Common myeloid progenitor, CD34-positive (primary cell): ENCODE data around the gene COL26A1.

Experiments used
- CTCF ChIA-PET: fragments of 350-600 bp; sonication (Branson Sonifier 250); formaldehyde crosslinking; loops from one replicate; lab custom pipeline; 2021; ENCODE audit warnings: antibody characterized with exemption; lab: Charles Lee
- POLR2A ChIA-PET: fragments of 350-600 bp; sonication (Branson Sonifier 250); formaldehyde crosslinking; loops from one replicate; lab custom pipeline; 2021; ENCODE audit warnings: antibody characterized with exemption; lab: Charles Lee
- DNase-seq, 3 donors: peaks; one replicate each; pipeline versions ENCODE4 v3.0.0 to v3.0.0-alpha.2; 2013
- H3K27ac ChIP-seq, 2 experiments: 1 replicate in 1 of 2; 2 replicates in 1 of 2; pipeline ENCODE4 v1.7.0; 2013; ENCODE audit warnings: inconsistent platforms in 2 of 2, low read length in 2 of 2, mild to moderate bottlenecking in 2 of 2, low read depth in 1 of 2, moderate library complexity in 1 of 2; ENCODE audit not compliant: severe bottlenecking in 2 of 2, insufficient read depth in 1 of 2, poor library complexity in 1 of 2
- H3K27me3 ChIP-seq, 5 experiments: replicated peaks in 2 of 5; 1 replicate in 3 of 5; 2 replicates in 2 of 5; pipeline versions ENCODE4 v1.6.1 to v1.7.0; 2013; ENCODE audit warnings: low read length in 4 of 5, mild to moderate bottlenecking in 2 of 5, moderate library complexity in 2 of 5, inconsistent platforms in 1 of 5; ENCODE audit not compliant: insufficient read depth in 5 of 5, control insufficient read depth in 4 of 5
- H3K36me3 ChIP-seq, 4 experiments: 1 replicate in 2 of 4; 2 replicates in 2 of 4; pipeline versions ENCODE4 v1.6.1 to v1.7.0; 2013; ENCODE audit warnings: low read length in 3 of 4, control low read depth in 1 of 4, mild to moderate bottlenecking in 1 of 4; ENCODE audit not compliant: control insufficient read depth in 4 of 4, insufficient read depth in 4 of 4
- H3K4me1 ChIP-seq, 4 experiments: 1 replicate in 3 of 4; 2 replicates in 1 of 4; pipeline versions ENCODE4 v1.6.1 to v1.7.1; 2013; ENCODE audit warnings: low read length in 3 of 4, mild to moderate bottlenecking in 3 of 4, control low read depth in 1 of 4, inconsistent platforms in 1 of 4, moderate library complexity in 1 of 4; ENCODE audit not compliant: control insufficient read depth in 4 of 4, insufficient read depth in 4 of 4; ENCODE audit errors: control extremely low read depth in 1 of 4
- H3K4me3 ChIP-seq, 7 experiments: 1 replicate in 4 of 7; 2 replicates in 3 of 7; pipeline versions ENCODE4 v1.5.1 to v1.7.0; 2013; ENCODE audit warnings: mild to moderate bottlenecking in 7 of 7, low read length in 6 of 7, moderate library complexity in 6 of 7, inconsistent platforms in 2 of 7, low read depth in 2 of 7, control low read depth in 1 of 7; ENCODE audit not compliant: insufficient read depth in 4 of 7, control insufficient read depth in 1 of 7; ENCODE audit errors: extremely low read depth in 1 of 7
- H3K9me3 ChIP-seq, 5 experiments: 1 replicate in 4 of 5; 2 replicates in 1 of 5; pipeline versions ENCODE4 v1.6.1 to v1.7.1; 2013; ENCODE audit warnings: low read length in 4 of 5, mild to moderate bottlenecking in 2 of 5, inconsistent platforms in 1 of 5, low read depth in 1 of 5, moderate library complexity in 1 of 5; ENCODE audit not compliant: control insufficient read depth in 4 of 5, insufficient read depth in 2 of 5; ENCODE audit errors: control extremely low read depth in 1 of 5
- WGBS: methylation state at CpG from one replicate; pipeline ENCODE4 v1.1.5; 2013; ENCODE audit not compliant: insufficient coverage; 5-methylcytosine and 5-hydroxymethylcytosine counted together

The COL26A1 gene

GRCh38 chr7:101589052-101589451 lies 226.4 kb downstream of the COL26A1 start:
- Histone ChIP-seq H3K9me3 (no peaks in the 10 kb centered on the region), H3K36me3 (no peaks in the 10 kb centered on the region), H3K27ac (no peak overlapping the region), H3K4me3 (no peak overlapping the region), H3K27me3 (no peaks in the 10 kb centered on the region), H3K4me1 (peaks cover 0 to 7% (median 5%) of the 10 kb centered on the region in 4 experiments)
- ChIA-PET POLR2A (no interaction called here), CTCF (interaction anchor here (0.7 kb wide), 1 partner anchor 14 kb away, joined by 3 read pairs; no protein-coding TSS in a partner anchor)
- 96% methylated on average over 5 of the region's 5 CpGs for WGBS
- no peak for DNase-seq

DNA sequence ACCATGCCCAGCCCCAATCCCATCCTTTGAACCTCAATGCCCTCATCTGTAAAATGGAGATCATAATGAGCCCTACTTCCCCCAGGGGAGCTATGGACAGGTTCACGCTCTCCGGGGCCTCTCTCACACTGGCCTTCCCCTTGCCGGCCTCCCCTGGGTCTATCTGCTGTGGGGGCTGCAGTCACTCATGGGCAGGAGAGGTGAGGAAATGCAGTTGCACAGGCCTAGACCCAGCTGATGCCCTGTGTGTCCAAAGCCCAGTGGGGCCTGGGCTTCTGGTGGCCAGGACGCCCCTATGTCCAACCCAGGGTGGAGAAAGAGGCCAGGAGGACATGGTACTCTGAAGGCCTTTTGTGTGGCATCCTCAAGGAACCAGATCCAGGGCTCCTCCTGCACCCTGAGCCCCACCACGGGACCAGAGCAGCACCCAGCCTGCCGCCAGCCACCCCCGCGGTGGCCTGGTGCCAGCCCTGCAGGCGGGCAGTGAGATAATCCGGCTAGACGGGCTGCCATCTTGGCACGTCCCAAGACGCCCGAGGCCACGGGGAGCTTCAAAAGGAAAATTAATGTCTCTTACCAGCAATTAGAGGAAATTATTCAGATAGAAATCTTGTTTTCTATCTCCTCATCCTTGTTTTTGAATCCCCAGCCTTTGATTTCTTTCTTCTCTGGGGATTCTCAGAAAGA lies 227.4 kb downstream of the COL26A1 start:
- Histone ChIP-seq H3K27ac (no peak overlapping the region), H3K27me3 (no peaks in the 10 kb centered on the region), H3K4me3 (no peak overlapping the region), H3K4me1 (peaks cover 0 to 7% (median 5%) of the 10 kb centered on the region in 4 experiments), H3K36me3 (no peaks in the 10 kb centered on the region), H3K9me3 (no peaks in the 10 kb centered on the region)
- WGBS = 80% methylated on average over 7 of the region's 15 CpGs
- CTCF ChIA-PET = interaction anchor here (1.3 kb wide), 1 partner anchor 13 kb away, joined by 3 read pairs; no protein-coding TSS in a partner anchor
- no peak for DNase-seq
- POLR2A ChIA-PET = no interaction called here

DNA sequence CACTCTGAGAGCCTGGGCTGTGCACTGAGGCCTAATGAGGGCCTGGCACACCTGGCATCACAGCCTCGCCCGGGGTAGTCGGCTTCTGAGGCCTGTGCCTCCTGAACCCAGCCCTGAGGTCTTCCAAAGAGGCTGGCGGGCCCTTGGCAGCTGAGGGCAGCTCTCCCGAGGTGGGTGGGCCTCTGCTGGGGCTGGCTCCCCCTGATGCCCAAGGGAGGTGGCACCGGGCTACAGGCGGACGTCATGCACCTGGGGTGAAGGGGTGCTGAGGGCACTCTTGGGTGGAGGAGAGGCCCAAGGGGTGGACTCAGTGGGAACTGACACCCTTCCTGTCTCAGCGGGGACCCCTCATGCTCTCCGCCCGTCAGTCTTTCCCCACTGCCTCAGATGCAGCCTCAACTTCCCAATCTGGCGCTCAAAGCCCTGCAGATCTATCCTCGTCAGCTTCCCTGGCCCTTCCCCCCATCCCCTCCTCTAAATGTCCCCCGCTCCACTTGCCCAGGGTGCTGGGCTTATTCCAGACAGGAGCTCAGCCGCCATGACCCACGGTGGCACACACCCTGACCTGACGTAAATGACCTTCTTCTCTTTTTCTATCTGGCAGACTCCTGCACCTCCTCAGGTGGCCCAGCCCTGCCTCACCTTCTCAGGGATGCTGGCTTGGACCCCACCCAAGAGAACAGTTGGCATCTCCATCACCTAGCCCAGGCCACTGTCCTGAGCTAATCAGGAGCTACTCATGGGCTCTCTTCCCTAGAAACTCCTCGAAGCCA lies 228.2 kb downstream of the COL26A1 start:
- no peaks in the 10 kb centered on the region for H3K36me3 ChIP-seq
- no peaks in the 10 kb centered on the region for H3K9me3 ChIP-seq
- no peak overlapping the region for H3K4me3 ChIP-seq
- WGBS = 94% methylated on average over 17 of the region's 18 CpGs
- no peak for DNase-seq
- no peaks in the 10 kb centered on the region for H3K27me3 ChIP-seq
- peaks cover 0 to 7% (median 5%) of the 10 kb centered on the region in 4 experiments for H3K4me1 ChIP-seq
- ChIA-PET CTCF (interaction anchor here (1.3 kb wide), 2 partner anchors 10 to 12 kb away, joined by 3 to 4 read pairs; no protein-coding TSS in a partner anchor), POLR2A (no interaction called here)
- H3K27ac ChIP-seq = no peak overlapping the region

- no peak overlapping the region for H3K4me3 ChIP-seq
- H3K9me3 ChIP-seq = peaks cover 0 to 3% (median 0%) of the 10 kb centered on the region in 5 experiments
- 100% methylated on average over 1 of the region's 2 CpGs for WGBS
- DNase-seq = no peak
- POLR2A ChIA-PET = no interaction called here
- peaks cover 0 to 6% (median 4%) of the 10 kb centered on the region in 4 experiments for H3K4me1 ChIP-seq
- H3K27me3 ChIP-seq = no peaks in the 10 kb centered on the region
- no peaks in the 10 kb centered on the region for H3K36me3 ChIP-seq
- H3K27ac ChIP-seq = no peak overlapping the region
- CTCF ChIA-PET = interaction anchor here (1.3 kb wide), 2 partner anchors 9 to 12 kb away, joined by 3 to 4 read pairs; no protein-coding TSS in a partner anchor
Observed at GRCh38 chr7:101591504-101591903, 228.8 kb downstream of the COL26A1 start.

DNA sequence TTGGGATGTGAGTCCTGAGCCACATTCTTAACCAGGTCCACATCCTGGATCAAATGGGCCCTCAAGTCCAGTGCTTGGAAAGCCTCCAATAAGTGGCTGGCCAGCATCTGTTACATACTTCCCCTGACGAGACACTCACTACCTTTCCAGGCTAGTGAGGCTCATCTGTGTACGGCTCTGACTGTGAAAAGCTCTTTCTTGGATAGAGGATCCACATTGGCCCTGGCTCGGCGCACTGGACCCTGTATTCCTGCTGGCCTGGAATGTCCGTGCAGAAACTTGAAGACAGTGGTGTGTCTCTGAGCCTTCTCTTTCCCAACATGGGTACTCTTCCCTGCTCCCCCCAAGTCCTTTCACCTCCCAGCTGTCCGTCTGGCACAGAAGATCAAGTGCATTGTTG lies 230.9 kb downstream of the COL26A1 start:
- ChIA-PET CTCF (interaction anchor here (1.1 to 1.5 kb wide), 2 partner anchors 9 kb away, joined by 3 read pairs; no protein-coding TSS in a partner anchor), POLR2A (no interaction called here)
- H3K27ac ChIP-seq = no peak overlapping the region
- no peak overlapping the region for H3K4me3 ChIP-seq
- no peaks in the 10 kb centered on the region for H3K36me3 ChIP-seq
- no peaks in the 10 kb centered on the region for H3K27me3 ChIP-seq
- no peak for DNase-seq
- H3K9me3 ChIP-seq = peaks cover 0 to 3% (median 0%) of the 10 kb centered on the region in 5 experiments
- WGBS = 93% methylated on average over 6 of the region's 6 CpGs
- H3K4me1 ChIP-seq = no peaks in the 10 kb centered on the region

DNA sequence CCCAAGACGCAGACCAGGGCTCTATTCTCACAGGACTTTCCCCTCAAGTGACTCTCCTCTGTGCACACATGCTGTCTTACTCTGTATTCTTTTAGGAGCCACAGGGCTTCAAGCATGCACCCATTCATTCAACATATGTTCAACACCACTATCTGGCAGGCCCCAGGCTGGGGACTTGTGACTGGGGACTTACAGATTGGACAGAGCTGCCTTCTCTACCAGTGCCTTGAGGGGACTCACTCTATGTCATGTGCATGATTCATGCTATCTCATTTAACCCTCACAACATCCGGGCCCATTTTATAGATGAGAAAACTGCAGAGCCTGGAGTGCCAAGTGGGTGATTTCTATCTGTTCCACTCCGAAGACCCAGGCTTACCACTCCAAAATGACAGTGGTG lies 232.1 kb downstream of the COL26A1 start:
- CTCF ChIA-PET = interaction anchor here (0.9 to 1.0 kb wide), 2 partner anchors 9 to 13 kb away, joined by 3 to 4 read pairs; no protein-coding TSS in a partner anchor
- WGBS = 100% methylated on average over 3 of the region's 3 CpGs
- no peak overlapping the region for H3K4me3 ChIP-seq

More for the DNA sequence above, 232.1 kb downstream of the COL26A1 start:
- H3K4me1 ChIP-seq = no peaks in the 10 kb centered on the region
- no peak for DNase-seq
- peaks cover 0 to 3% (median 0%) of the 10 kb centered on the region in 5 experiments for H3K9me3 ChIP-seq
- H3K27me3 ChIP-seq = no peaks in the 10 kb centered on the region
- no peaks in the 10 kb centered on the region for H3K36me3 ChIP-seq
- H3K27ac ChIP-seq = no peak overlapping the region
- POLR2A ChIA-PET = interaction anchor here (0.6 kb wide), 1 partner anchor 283 kb away, joined by 3 read pairs; no protein-coding TSS in a partner anchor
